Fibroblast of pulmonary artery (primary cell): ENCODE measurements around the gene LAMB3.

Experiments used
- DNase-seq: peaks from one replicate; pipeline ENCODE4 v3.0.0-alpha.2; 2010; ENCODE audit warnings: low read depth
- H3K4me3 ChIP-seq: replicated peaks from 2 replicates; pipeline ENCODE4 v1.5.1; 2011; ENCODE audit warnings: low read depth, mild to moderate bottlenecking, control low read depth, low read length, moderate library complexity
- TF ChIP-seq, protein P1 (sequence below): IDR thresholded peaks from 2 replicates; pipeline ENCODE4 v1.5.1; 2011; ENCODE audit warnings: mild to moderate bottlenecking, control low read depth, low read length, inconsistent platforms; ENCODE audit errors: missing control alignments

Gene LAMB3

GRCh38 chr1:209607102-209607794 is 45.0 kb downstream of the LAMB3 start:
- no peak overlapping the region for H3K4me3 ChIP-seq
- TF ChIP-seq, protein P1, sequence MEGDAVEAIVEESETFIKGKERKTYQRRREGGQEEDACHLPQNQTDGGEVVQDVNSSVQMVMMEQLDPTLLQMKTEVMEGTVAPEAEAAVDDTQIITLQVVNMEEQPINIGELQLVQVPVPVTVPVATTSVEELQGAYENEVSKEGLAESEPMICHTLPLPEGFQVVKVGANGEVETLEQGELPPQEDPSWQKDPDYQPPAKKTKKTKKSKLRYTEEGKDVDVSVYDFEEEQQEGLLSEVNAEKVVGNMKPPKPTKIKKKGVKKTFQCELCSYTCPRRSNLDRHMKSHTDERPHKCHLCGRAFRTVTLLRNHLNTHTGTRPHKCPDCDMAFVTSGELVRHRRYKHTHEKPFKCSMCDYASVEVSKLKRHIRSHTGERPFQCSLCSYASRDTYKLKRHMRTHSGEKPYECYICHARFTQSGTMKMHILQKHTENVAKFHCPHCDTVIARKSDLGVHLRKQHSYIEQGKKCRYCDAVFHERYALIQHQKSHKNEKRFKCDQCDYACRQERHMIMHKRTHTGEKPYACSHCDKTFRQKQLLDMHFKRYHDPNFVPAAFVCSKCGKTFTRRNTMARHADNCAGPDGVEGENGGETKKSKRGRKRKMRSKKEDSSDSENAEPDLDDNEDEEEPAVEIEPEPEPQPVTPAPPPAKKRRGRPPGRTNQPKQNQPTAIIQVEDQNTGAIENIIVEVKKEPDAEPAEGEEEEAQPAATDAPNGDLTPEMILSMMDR = no peak
- no peak for DNase-seq

DNA sequence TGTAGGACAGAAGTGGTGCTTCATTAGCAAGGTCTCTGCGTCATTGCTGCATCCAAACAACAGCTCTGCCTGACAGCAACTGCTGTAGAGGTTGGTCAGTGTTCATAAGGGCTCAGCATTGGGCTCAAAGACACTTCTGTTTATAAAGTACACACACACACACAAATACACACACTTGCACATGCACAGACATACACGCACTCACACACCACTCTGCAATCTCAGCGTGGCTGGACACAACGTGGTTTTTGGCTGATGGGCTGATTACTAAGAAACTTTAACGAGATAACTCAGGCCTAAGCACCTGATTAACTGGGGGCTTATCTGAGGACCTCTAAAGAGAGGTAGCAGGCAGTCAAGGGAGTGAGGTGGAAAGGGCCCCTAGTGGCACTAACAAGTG is 48.3 kb downstream of the LAMB3 start:
- H3K4me3 ChIP-seq = no peak overlapping the region
- TF ChIP-seq, protein P1 = no peak
- DNase-seq = no peak

GRCh38 chr1:209601809-209602657 is 50.2 kb downstream of the LAMB3 start:
- H3K4me3 ChIP-seq = no peak overlapping the region
- peak; percentile 78 for DNase-seq
- TF ChIP-seq, protein P1 = peak; percentile 84

DNA sequence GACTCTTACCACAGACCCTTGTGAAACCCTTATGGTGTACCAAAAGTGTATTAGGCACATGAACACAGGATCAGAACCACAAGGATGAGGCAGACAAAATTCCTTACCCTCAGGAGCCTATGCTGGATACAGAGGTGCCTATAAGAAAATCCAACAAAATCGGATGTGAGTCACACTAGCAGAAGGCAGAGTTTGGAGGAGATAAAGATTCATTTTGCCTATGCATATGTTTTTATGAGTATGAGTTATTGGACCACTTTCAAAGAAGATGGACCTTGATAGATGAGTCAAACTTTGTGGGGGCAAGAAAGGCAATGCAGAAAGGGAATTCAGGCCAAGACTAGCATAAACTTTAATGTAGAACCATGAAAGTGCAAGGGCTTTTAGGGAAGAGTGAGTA is 51.7 kb downstream of the LAMB3 start:
- no peak for DNase-seq
- H3K4me3 ChIP-seq = no peak overlapping the region
- TF ChIP-seq, protein P1 = no peak

- no peak overlapping the region for H3K4me3 ChIP-seq
- no peak for DNase-seq
- TF ChIP-seq, protein P1 = no peak
These were observed 54.0 kb downstream of the LAMB3 start for GRCh38 chr1:209598227-209598626.

GRCh38 chr1:209597499-209597898 is 54.7 kb downstream of the LAMB3 start:
- TF ChIP-seq, protein P1 = no peak
- H3K4me3 ChIP-seq = no peak overlapping the region
- DNase-seq = no peak
